KMS-11 (cell line): Measurements from ENCODE around the gene HCN2.
"Not testable (repeated sequence)": the region's sequence is repeated elsewhere in the genome, so short reads cannot be mapped to it uniquely, and the experiment has no call there.

ENCODE experiments used
- H2AFZ ChIP-seq: fragments of 200-600 bp; sonication (generic); 2 replicates; pipeline ENCODE4 v1.6.1; 2016; ENCODE audit warnings: antibody characterized with exemption, mixed run types, low read depth
- H3K27ac ChIP-seq: fragments of 200-600 bp; sonication (generic); 2 replicates; pipeline ENCODE4 v1.6.1; 2016; ENCODE audit warnings: mild to moderate bottlenecking, mixed run types
- H3K27me3 ChIP-seq: fragments of 200-600 bp; sonication (generic); 2 replicates; pipeline ENCODE4 v1.6.1; 2017; ENCODE audit warnings: mild to moderate bottlenecking, low read depth, mixed run types, moderate library complexity; ENCODE audit not compliant: insufficient read depth
- H3K36me3 ChIP-seq: fragments of 200-600 bp; sonication (generic); 2 replicates; pipeline ENCODE4 v1.6.1; 2017; ENCODE audit warnings: mild to moderate bottlenecking, mixed run types; ENCODE audit not compliant: insufficient read depth
- H3K4me1 ChIP-seq: fragments of 200-600 bp; sonication (generic); 2 replicates; pipeline ENCODE4 v1.6.1; 2016; ENCODE audit warnings: mild to moderate bottlenecking, low read depth, mixed run types; ENCODE audit not compliant: poor library complexity, severe bottlenecking
- H3K4me2 ChIP-seq: fragments of 200-600 bp; sonication (generic); 2 replicates; pipeline ENCODE4 v1.7.0; 2016; ENCODE audit warnings: mild to moderate bottlenecking, mixed run types
- H3K4me3 ChIP-seq: fragments of 200-600 bp; sonication (generic); IDR thresholded peaks from 2 replicates; pipeline ENCODE4 v1.6.1; 2017; ENCODE audit warnings: low read depth, low read length, mixed read lengths; ENCODE audit not compliant: insufficient read depth
- H3K79me2 ChIP-seq: fragments of 200-600 bp; sonication (generic); 2 replicates; pipeline ENCODE4 v1.6.1; 2016; ENCODE audit warnings: low read depth, mixed run types; ENCODE audit not compliant: insufficient read depth
- H3K9ac ChIP-seq: fragments of 200-600 bp; sonication (generic); 2 replicates; pipeline ENCODE4 v1.6.1; 2016; ENCODE audit warnings: mild to moderate bottlenecking, mixed run types
- H4K20me1 ChIP-seq: fragments of 200-600 bp; sonication (generic); 2 replicates; pipeline ENCODE4 v1.6.1; 2016; ENCODE audit warnings: mild to moderate bottlenecking, mixed run types; ENCODE audit not compliant: insufficient read depth
- TF ChIP-seq, protein P1 (sequence below): fragments of 200-600 bp; sonication (generic); conservative IDR thresholded peaks from 2 replicates; pipeline ENCODE4 v1.6.1; 2017; ENCODE audit warnings: low read depth, mild to moderate bottlenecking, antibody characterized with exemption, low read length, moderate library complexity, mixed read lengths

HCN2 gene

DNA sequence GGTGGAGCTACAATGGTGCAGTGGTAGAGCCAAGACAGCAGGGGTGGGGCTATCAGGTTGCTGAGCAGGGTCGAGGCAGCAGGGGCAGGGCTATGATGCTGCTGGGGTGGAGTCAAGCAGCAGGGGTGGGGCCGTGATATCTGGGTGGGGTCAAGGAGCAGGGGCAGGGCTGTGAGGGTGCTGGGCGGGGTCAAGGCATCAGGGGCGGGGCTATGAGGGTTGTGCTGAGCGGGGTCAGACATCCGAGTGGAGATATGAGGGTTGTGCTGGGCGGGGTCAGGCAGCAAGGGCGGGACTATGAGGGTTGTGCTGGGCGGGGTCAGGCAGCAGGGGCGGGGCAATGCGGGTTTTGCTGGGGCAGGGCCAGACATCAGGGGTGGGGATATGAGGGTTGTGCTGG, 14.7 kb downstream of the HCN2 start:
- Histone ChIP-seq H3K79me2 (no peaks in the 10 kb centered on the region), H3K4me3 (no peak overlapping the region), H4K20me1 (no peaks in the 10 kb centered on the region), H2AFZ (no peak overlapping the region), H3K27me3 (peaks cover 4% of the 10 kb centered on the region; the same call in 1 of the 2 replicates), H3K4me2 (no peak overlapping the region), H3K9ac (no peak overlapping the region), H3K4me1 (no peaks in the 10 kb centered on the region), H3K27ac (no peak overlapping the region), H3K36me3 (no peaks in the 10 kb centered on the region)
- TF ChIP-seq, protein P1, sequence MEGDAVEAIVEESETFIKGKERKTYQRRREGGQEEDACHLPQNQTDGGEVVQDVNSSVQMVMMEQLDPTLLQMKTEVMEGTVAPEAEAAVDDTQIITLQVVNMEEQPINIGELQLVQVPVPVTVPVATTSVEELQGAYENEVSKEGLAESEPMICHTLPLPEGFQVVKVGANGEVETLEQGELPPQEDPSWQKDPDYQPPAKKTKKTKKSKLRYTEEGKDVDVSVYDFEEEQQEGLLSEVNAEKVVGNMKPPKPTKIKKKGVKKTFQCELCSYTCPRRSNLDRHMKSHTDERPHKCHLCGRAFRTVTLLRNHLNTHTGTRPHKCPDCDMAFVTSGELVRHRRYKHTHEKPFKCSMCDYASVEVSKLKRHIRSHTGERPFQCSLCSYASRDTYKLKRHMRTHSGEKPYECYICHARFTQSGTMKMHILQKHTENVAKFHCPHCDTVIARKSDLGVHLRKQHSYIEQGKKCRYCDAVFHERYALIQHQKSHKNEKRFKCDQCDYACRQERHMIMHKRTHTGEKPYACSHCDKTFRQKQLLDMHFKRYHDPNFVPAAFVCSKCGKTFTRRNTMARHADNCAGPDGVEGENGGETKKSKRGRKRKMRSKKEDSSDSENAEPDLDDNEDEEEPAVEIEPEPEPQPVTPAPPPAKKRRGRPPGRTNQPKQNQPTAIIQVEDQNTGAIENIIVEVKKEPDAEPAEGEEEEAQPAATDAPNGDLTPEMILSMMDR: no peak

DNA sequence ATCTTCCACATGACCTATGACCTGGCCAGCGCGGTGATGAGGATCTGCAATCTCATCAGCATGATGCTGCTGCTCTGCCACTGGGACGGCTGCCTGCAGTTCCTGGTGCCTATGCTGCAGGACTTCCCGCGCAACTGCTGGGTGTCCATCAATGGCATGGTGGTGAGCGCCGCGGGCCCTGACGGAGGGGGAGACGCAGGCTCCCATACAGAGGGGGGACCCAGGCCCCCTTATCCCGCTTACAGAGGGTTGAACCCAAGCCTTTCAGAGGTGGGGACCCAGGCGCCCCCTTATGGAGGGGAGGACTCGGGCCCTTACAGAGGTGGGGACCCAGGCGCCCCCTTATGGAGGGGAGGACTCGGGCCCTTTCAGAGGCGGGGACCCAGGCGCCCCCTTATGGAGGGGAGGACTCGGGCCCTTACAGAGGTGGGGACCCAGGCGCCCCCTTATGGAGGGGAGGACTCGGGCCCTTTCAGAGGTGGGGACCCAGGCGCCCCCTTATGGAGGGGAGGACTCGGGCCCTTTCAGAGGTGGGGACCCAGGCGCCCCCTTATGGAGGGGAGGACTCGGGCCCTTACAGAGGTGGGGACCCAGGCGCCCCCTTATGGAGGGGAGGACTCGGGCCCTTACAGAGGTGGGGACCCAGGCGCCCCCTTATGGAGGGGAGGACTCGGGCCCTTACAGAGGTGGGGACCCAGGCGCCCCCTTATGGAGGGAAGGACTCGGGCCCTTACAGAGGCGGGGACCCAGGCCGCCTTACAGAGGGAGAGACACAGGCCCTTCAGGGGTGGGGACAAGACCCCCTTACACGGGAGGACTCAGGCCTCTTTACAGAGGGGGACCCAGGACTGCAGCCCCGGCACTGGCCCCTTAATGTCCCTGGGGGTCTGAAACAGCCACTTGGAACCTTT, 15.6 kb downstream of the HCN2 start:
- TF ChIP-seq, protein P1: peak; percentile 89
- H3K27ac ChIP-seq: not testable (repeated sequence)

DNA sequence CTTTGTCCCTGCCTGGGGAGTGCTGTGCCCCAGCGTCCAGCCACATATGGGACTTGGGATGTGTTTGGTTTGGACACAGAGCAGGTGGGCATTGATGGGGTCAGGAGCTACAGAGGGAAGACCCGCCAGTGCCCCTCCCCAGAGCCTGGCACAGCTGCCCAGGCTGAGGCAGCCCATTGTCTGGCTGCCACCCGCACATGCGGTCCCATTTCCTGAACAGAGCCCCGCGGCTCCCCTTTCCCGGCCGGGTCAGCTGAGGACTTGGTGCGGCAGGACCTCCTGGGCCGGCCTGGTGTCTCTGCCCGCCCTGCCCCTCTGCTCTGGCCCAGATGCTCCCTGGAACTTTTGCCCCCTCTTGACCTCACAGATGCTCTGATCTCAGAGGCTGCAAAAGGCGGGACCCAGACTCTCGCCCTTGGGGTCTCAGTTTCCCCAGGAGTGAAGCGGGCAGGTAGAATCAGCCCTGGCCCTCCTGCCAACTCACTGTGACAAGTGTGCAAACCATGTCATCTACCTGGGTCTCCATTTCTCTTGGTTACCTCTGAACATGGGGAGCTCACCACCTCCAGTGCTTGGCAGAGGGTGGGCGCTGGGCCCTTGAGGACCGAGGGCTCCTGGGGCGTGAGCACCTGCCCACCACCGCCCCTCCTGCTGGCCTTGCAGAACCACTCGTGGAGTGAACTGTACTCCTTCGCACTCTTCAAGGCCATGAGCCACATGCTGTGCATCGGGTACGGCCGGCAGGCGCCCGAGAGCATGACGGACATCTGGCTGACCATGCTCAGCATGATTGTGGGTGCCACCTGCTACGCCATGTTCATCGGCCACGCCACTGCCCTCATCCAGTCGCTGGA, 17.8 kb downstream of the HCN2 start:
- no peak overlapping the region for H3K4me2 ChIP-seq

More for the DNA sequence above, 15.6 kb downstream of the HCN2 start:
- H3K27me3 ChIP-seq, H3K4me3 ChIP-seq, H3K4me1 ChIP-seq, H4K20me1 ChIP-seq, H3K9ac ChIP-seq, H3K36me3 ChIP-seq, H3K79me2 ChIP-seq: not testable (repeated sequence)
- Histone ChIP-seq H3K4me2 (peak overlapping the region; percentile 38; the same call in 1 of the 2 replicates), H2AFZ (peak overlapping the region; percentile 41; the same call in 1 of the 2 replicates)

More for the DNA sequence above, 17.8 kb downstream of the HCN2 start:
- Histone ChIP-seq H3K9ac (no peak overlapping the region), H3K4me1 (no peaks in the 10 kb centered on the region), H3K36me3 (no peaks in the 10 kb centered on the region), H2AFZ (no peak overlapping the region), H3K27ac (no peak overlapping the region), H3K79me2 (no peaks in the 10 kb centered on the region), H3K4me3 (no peak overlapping the region), H4K20me1 (no peaks in the 10 kb centered on the region), H3K27me3 (no peaks in the 10 kb centered on the region)
- TF ChIP-seq, protein P1: no peak
